Measurements from ENCODE around the gene ERC1.

Gene ERC1

DNA sequence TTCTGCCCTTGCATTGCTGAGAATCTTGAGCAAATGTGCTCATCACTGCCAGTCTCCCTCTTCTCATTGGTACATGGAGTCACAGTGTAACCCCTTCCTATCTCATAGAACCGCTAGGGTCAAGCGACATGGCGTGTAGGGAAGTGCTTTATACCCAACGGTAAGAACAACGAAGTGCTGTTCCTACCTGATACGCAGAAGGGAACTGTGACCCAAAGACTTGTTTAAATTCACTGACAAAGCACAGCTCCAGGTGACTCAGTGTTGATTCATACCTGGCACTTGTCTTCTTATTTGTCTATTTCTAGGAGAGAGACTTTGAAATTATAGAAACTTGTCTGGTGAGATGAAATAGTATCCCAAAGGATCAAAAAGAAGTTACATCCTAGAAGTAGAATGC, 549.7 kb downstream of the ERC1 start:
- no peak for DNase-seq (ENCODE audit: low spot score)

DNA sequence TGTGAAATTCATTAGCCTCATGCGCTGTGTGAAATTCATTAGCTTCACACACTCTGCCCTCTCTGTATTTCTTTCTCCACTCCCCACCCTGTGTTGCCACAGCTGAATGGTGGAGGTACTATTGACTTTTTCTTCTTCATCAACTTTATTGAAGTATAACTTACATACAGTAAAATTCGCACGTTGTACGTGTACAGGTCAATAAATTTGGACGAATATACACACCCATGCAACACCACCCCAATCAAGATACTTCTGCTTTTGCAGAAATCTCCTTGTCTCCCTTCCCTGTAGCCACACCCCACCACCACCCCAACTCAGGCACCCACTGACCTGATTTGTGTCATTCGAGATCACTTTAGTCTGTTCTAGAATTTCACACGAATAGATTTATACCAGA, 551.6 kb downstream of the ERC1 start:
- DNase-seq (ENCODE audit: low spot score) = no peak

DNA sequence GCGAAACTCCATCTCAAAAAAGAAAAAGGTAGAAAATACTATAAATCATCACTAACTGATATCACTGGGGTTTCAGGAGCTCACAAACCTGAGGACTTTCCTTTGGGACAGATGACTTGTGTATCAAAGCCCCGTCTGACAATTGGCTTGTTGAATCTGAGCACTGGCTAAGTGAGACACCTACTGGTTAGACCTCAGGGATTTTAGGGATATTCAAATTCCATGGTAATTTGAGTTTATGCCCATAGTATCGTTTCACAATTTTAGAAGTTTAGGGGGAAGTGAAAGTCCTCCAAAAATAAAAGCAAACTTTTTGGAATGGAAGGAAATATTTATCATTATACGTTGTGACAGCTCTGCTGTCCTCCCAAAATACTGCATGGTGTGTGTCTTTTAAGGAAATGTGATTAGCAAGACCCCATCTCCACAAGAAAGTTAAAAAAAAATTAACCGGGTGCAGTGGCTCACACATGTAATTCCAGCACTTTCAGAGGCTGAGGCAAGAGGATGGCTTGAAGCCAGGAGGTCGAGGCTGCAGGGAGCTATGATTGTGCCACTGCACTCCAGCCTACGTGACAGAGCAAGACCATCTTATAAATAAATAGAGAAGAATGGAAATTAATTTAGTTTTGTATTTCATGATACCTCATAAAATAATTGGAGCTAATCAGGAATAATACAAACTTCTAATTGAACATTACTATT, 554.1 kb downstream of the ERC1 start:
- no peak for DNase-seq (ENCODE audit: low spot score)
